PC-9 (cell line): Measurements from ENCODE around the gene AHDC1. TPM values are rescaled to one million over a fixed set of nuclear protein-coding genes. Genes with fewer than 3 reads are reported as not detected.

ENCODE experiments used
- BruUV-seq: library from RNA; stranded (reverse); fragments of 400-500 nt; replicated peaks from 2 replicates; lab custom pipeline; 2021; lab: Mats Ljungman, UMichigan
- CTCF ChIA-PET: fragments of 300-600 bp; sonication (Branson Sonifier 250); formaldehyde crosslinking; loops from one replicate; lab custom pipeline; 2022; ENCODE audit warnings: antibody characterized with exemption; lab: Charles Lee
- POLR2A ChIA-PET: fragments of 300-600 bp; sonication (Branson Sonifier 250); formaldehyde crosslinking; loops from one replicate; lab custom pipeline; 2022; ENCODE audit warnings: antibody characterized with exemption; ENCODE audit not compliant: unreplicated experiment; lab: Charles Lee
- DNase-seq, 2 experiments: peaks; one replicate each; pipeline versions ENCODE4 v3.0.0 to v3.0.0-alpha.2; 2015 to 2022; ENCODE audit warnings: mixed read lengths in 1 of 2
- H2AFZ ChIP-seq: fragments of 200-600 bp; sonication (generic); 2 replicates; pipeline ENCODE4 v1.8.1; 2017; ENCODE audit warnings: antibody characterized with exemption
- H3F3A ChIP-seq: fragments of 200-600 bp; sonication (generic); 2 replicates; pipeline ENCODE4 v1.8.1; 2017; ENCODE audit warnings: antibody characterized with exemption, mild to moderate bottlenecking, low read depth; ENCODE audit not compliant: insufficient read depth
- H3K27ac ChIP-seq: fragments of 200-600 bp; sonication (generic); 2 replicates; pipeline ENCODE4 v1.6.1; 2016; ENCODE audit warnings: mixed run types
- H3K27me3 ChIP-seq: fragments of 200-600 bp; sonication (generic); 2 replicates; pipeline ENCODE4 v1.6.1; 2016; ENCODE audit warnings: low read depth, mixed run types; ENCODE audit not compliant: insufficient read depth
- H3K36me3 ChIP-seq: fragments of 200-600 bp; sonication (generic); 2 replicates; pipeline ENCODE4 v1.6.1; 2016; ENCODE audit warnings: low read depth, mixed run types
- H3K4me1 ChIP-seq: fragments of 200-600 bp; sonication (generic); replicated peaks from 2 replicates; pipeline ENCODE4 v1.6.1; 2016; ENCODE audit warnings: mixed run types; ENCODE audit not compliant: insufficient read depth
- H3K4me2 ChIP-seq: fragments of 200-600 bp; sonication (generic); 2 replicates; pipeline ENCODE4 v1.6.1; 2017; ENCODE audit warnings: mixed run types
- H3K4me3 ChIP-seq: fragments of 200-600 bp; sonication (generic); 2 replicates; pipeline ENCODE4 v1.6.1; 2016; ENCODE audit warnings: mixed run types
- H3K79me2 ChIP-seq: fragments of 200-600 bp; sonication (generic); 2 replicates; pipeline ENCODE4 v1.6.1; 2017; ENCODE audit warnings: low read depth, mixed run types
- H3K9me2 ChIP-seq: fragments of 200-600 bp; sonication (generic); 2 replicates; pipeline ENCODE4 v1.8.1; 2017; ENCODE audit warnings: mild to moderate bottlenecking; ENCODE audit not compliant: insufficient read depth
- H3K9me3 ChIP-seq: fragments of 200-600 bp; sonication (generic); 2 replicates; pipeline ENCODE4 v1.8.1; 2016; ENCODE audit warnings: low read depth; ENCODE audit not compliant: insufficient read depth
- H4K20me1 ChIP-seq: fragments of 200-600 bp; sonication (generic); 2 replicates; pipeline ENCODE4 v1.8.1; 2017; ENCODE audit not compliant: insufficient read depth
- CTCF ChIP-seq: fragments of 200-600 bp; sonication (generic); conservative IDR thresholded peaks from 2 replicates; pipeline ENCODE4 v1.6.1; 2017; ENCODE audit warnings: mixed run types, antibody characterized with exemption, mild to moderate bottlenecking, moderate library complexity
- EZH2 ChIP-seq: fragments of 200-600 bp; sonication (generic); IDR thresholded peaks from 2 replicates; pipeline ENCODE4 v1.8.0; 2017; ENCODE audit warnings: antibody characterized with exemption, low read depth
- intact Hi-C: fragments of 100-400 bp; cut with micrococcal nuclease; formaldehyde crosslinking; loops from one replicate; pipeline ENCODE4 v1.10.0; 2022; ENCODE audit not compliant: unreplicated experiment
- total RNA-seq: library from RNA; stranded (reverse); gene quantifications from 2 replicates; pipeline ENCODE4 v1.2.3, GENCODE V29; 2021

Gene AHDC1
- total RNA-seq, 1 experiment from 2014 or later: 48.8 TPM

- H2AFZ ChIP-seq: peak overlapping the region; percentile 57; the same call in 1 of the 2 replicates
- POLR2A ChIA-PET: interaction anchor here (0.6 kb wide), 1 partner anchor 84 kb away, joined by 6 read pairs; no protein-coding TSS in a partner anchor
Measured at GRCh38 chr1:27650539-27651175, 46.7 kb upstream of the AHDC1 start.

GRCh38 chr1:27650171-27650538 lies 46.2 kb upstream of the AHDC1 start:
- H4K20me1 ChIP-seq: no peaks in the 10 kb centered on the region
- no peaks in the 10 kb centered on the region for H3K27me3 ChIP-seq
- H3K4me3 ChIP-seq: no peak overlapping the region
- POLR2A ChIA-PET: no interaction called here
- no peak overlapping the region for H3K27ac ChIP-seq
- no peaks in the 10 kb centered on the region for H3K36me3 ChIP-seq
- BruUV-seq: no TSS peak
- peak overlapping the region; percentile 57; the same call in 1 of the 2 replicates for H2AFZ ChIP-seq
- no peak for TF ChIP-seq CTCF
- TF ChIP-seq EZH2: no peak
- no peaks in the 10 kb centered on the region for H3K9me2 ChIP-seq
- intact Hi-C loops: no loop called here
- DNase-seq: no peak
- H3K4me1 ChIP-seq: peaks cover 14% of the 10 kb centered on the region
- peak overlapping the region; percentile 49 for H3K4me2 ChIP-seq
- H3K79me2 ChIP-seq: no peaks in the 10 kb centered on the region
- 0 out of 2 replicates have a peak, but pooled peaks cover 5% of the 10 kb centered on the region for H3F3A ChIP-seq
- CTCF ChIA-PET: interaction anchor here (0.7 to 0.9 kb wide), 2 partner anchors 93 to 232 kb away, joined by 4 to 9 read pairs; no protein-coding TSS in a partner anchor
- no peaks in the 10 kb centered on the region for H3K9me3 ChIP-seq

More at GRCh38 chr1:27650539-27651175, 46.7 kb upstream of the AHDC1 start:
- CTCF ChIA-PET: interaction anchor here (0.7 to 0.9 kb wide), 2 partner anchors 93 to 693 kb away, joined by 3 to 9 read pairs; no protein-coding TSS in a partner anchor
- BruUV-seq: no TSS peak
- H3K27me3 ChIP-seq: no peaks in the 10 kb centered on the region
- H3K27ac ChIP-seq: no peak overlapping the region
- peaks cover 14% of the 10 kb centered on the region for H3K4me1 ChIP-seq
- no peak for TF ChIP-seq CTCF
- no peak for TF ChIP-seq EZH2
- no peaks in the 10 kb centered on the region for H3K79me2 ChIP-seq
- H3F3A ChIP-seq: 0 out of 2 replicates have a peak, but pooled peaks cover 5% of the 10 kb centered on the region
- H3K4me2 ChIP-seq: peak overlapping the region; percentile 49
- H3K9me3 ChIP-seq: no peaks in the 10 kb centered on the region
- DNase-seq: peak; percentile 64 to 73
- no peak overlapping the region for H3K4me3 ChIP-seq
- intact Hi-C loops: no loop called here
- no peaks in the 10 kb centered on the region for H4K20me1 ChIP-seq
- no peaks in the 10 kb centered on the region for H3K9me2 ChIP-seq
- no peaks in the 10 kb centered on the region for H3K36me3 ChIP-seq

GRCh38 chr1:27649306-27649635 lies 45.3 kb upstream of the AHDC1 start:
- H2AFZ ChIP-seq: no peak overlapping the region
- 0 out of 2 replicates have a peak, but pooled peaks cover 5% of the 10 kb centered on the region for H3F3A ChIP-seq
- CTCF ChIA-PET: interaction anchor here (0.5 kb wide), 1 partner anchor 1051 kb away, joined by 6 read pairs; no protein-coding TSS in a partner anchor
- H3K79me2 ChIP-seq: no peaks in the 10 kb centered on the region
- H3K4me1 ChIP-seq: peaks cover 14% of the 10 kb centered on the region
- POLR2A ChIA-PET: no interaction called here
- intact Hi-C loops: no loop called here
- no peaks in the 10 kb centered on the region for H3K9me2 ChIP-seq
- no peak overlapping the region for H3K4me2 ChIP-seq
- no peak overlapping the region for H3K27ac ChIP-seq
- no peaks in the 10 kb centered on the region for H3K27me3 ChIP-seq
- no peaks in the 10 kb centered on the region for H4K20me1 ChIP-seq
- H3K9me3 ChIP-seq: no peaks in the 10 kb centered on the region
- BruUV-seq: no TSS peak
- H3K36me3 ChIP-seq: no peaks in the 10 kb centered on the region
- no peak overlapping the region for H3K4me3 ChIP-seq
- no peak for DNase-seq
- TF ChIP-seq EZH2 (no peak), CTCF (no peak)
